HG02798 (cell line): Measurements from ENCODE around the gene SNX20.

Experiments
- ATAC-seq: cut with Tn5 transposase; IDR thresholded peaks from one replicate; pipeline ENCODE4 v1.9.1; 2021; ENCODE audit warnings: mild to moderate bottlenecking; ENCODE audit not compliant: unreplicated experiment, poor library complexity

The SNX20 gene

GRCh38 chr16:50684823-50685461 lies 3.8 kb upstream of the SNX20 start:
- ATAC-seq, result peak; percentile 31

GRCh38 chr16:50683689-50684374 lies 2.7 kb upstream of the SNX20 start:
- peak; percentile 72 for ATAC-seq

DNA sequence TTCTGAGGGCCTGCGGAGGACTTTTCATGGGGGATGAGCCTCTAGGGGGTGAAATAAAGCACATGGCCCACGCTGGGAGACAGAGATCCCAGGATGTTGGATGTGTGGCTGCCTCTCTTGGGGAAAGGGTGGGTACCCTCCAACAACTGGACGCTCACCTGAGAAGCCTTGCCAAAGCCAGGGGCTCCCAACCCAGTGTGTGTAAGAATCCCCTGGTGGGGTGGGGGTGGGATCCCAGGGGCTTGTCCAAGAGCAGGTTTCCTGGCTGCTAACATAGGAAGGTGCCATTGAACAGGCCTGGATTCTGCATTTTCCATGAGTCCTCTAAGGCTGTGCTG lies 587 bp downstream of the SNX20 start:
- no peak for ATAC-seq

- no peak for ATAC-seq
These were observed 1.2 kb downstream of the SNX20 start for GRCh38 chr16:50679676-50680555.

DNA sequence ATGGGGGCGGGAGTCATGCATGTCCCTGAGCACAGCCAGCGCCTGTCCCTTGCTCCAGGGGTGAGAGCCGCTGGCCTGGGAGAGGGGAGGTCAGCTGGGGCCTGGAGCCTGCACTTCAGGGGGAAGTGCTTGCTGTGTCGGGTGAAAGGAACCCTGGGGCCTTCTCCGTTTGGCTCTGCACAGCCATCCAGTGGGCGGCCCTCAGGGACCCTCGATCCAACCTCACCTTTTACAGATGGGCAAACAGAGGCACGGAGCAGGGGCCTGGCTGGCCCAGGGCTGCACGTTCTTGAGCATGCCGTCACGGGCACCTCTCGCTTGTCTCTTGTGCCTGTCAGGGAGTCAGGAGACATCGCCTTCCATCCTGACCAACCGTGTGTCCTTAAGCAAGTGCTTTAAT lies 1.8 kb downstream of the SNX20 start:
- ATAC-seq, result no peak

DNA sequence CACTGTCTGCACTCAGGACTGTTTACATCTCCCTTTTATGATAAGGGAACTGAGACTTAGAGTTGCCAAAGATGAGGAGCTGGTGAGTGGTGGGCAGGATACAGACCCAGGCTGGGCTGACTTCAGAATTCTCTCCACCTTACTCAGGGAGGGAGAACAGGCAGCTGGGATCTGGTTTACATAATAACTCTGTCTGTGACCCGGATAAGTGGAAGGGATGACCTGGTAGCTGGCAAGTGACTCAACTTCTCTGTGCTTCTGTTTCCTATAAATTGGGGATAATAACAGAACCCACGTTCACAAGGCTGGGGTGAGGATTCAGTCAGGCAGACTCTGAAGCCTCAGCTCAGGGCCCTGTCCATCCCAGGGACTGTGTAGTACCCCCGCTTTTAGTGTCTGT lies 2.6 kb downstream of the SNX20 start:
- ATAC-seq, result no peak

DNA sequence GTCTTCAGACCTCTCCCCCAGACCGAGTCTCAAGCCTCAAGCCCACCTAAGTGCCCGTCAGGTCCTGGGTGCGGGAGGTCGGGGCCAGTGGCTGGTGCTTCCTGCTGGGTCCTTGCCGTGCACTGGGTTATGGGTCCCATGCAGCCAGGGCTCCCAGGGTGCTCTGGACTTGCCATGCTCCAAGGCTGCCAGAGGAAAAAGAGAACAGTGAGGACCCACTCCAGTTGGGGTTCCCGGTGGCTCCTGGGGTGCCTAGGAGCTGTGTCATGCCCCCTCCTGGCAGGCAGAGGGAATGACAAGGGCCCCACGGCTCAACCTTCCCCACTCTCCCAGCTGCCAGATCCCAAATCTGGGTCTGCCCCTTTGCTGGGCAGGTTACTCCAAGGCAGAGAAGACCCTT lies 3.8 kb downstream of the SNX20 start:
- ATAC-seq, result no peak

GRCh38 chr16:50676684-50677225 lies 4.4 kb downstream of the SNX20 start:
- no peak for ATAC-seq

- ATAC-seq, result no peak
These were observed 5.2 kb downstream of the SNX20 start for GRCh38 chr16:50675686-50676610.

DNA sequence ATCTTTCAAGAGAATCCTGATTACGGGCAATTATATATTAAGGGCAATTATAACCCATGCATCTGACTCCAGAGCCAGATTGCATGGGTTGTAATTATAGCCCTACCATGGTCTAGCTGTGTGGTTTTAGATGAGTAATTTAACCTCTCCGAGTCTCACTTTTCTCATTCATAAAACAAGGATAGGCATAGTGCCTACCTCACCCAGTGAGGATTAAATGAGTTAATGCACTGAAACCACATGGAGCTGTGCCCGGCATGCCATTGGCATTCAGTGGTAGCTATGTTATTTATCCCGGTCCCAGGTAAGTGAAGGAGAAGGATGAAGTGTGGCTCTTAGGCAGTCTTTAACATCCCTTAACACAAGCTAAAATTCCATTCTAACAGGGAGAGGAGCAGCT lies 6.3 kb downstream of the SNX20 start:
- no peak for ATAC-seq

DNA sequence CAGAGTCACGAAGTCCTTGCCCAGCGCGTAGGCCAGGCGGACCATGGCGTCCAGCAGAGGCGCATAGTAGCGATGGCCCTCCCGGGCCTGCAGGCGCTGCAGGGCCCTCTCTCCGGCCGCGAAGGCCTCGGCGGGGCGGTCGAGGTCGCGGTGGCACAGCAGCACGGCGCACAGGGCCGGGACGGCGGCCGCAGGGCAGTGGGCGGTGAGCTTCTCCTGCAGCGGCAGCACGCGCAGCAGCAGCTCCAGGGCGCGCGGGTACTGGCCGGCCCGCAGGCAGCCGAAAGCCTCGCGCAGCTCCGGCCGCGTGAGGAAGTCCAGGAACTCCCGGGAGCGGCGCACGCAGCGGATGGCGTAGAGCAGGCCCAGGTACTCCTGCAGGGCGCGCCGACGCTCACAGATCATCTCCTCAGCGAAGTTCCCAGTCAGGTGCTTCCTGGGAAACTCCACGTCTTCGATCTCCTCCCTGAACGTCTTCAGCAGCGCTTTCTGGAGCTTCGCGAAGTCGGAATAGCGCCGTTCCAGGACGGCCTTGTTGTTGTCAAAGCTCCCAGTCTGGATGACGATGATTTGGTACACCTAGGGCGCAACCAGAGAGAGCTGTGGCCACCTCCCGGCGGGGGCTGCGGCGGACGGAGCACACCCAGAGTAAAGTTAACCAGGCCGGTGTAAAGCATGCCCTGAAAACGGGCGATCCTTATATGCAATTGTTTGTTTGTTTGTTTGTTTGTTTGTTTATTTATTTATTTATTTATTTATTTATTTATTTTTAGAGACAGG lies 7.4 kb downstream of the SNX20 start:
- no peak for ATAC-seq

GRCh38 chr16:50671644-50672260 lies 9.4 kb downstream of the SNX20 start:
- ATAC-seq, result no peak

DNA sequence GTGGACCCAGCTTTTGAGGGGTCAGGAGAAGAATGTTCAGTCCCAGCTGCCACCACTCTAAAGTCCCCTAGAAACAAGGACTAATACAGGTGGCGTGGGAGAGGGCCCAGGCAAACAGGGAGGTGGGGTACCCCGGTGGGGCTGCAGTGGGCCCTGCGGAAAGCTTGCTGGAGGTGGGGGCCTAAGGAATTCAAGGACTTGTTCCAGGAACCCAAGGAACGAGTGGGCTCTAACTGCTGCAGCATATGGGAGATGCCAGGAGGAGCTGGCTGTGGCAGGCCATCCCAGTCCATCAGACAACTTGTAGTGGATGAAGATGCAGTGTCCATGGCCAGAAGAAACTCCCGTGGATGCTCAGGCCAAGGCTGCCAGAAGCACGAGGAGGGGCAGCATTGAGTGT lies 10.6 kb downstream of the SNX20 start:
- ATAC-seq, result no peak

DNA sequence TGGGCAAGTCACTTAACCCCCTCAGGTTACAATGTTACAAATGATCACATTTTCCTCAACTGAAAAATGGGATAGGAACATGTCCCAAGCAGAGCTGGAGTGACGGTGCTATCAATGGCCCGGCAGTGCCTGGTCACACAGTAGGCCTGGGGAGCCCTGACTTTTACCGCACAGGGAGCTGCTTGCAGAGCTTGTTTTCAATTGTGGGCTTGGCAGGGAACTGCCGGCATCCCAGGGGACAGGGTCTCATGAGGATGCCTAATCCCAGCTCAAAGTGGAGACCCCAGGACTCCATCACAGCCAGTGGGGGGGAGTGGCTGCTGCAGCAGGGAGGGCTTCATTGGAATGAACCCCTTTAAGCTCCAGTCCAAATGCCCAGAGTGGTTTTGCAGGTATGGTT lies 11.4 kb downstream of the SNX20 start:
- ATAC-seq, result no peak

GRCh38 chr16:50668368-50669008 lies 12.6 kb downstream of the SNX20 start:
- no peak for ATAC-seq

- no peak for ATAC-seq
These were observed 13.4 kb downstream of the SNX20 start for GRCh38 chr16:50667497-50668367.

GRCh38 chr16:50666658-50667496 lies 14.2 kb downstream of the SNX20 start:
- peak; percentile 79 for ATAC-seq
